Left ventricle myocardium superior (tissue), 1 donor: Measurements from ENCODE around the gene DNAJC30. TPM values are rescaled to one million over a fixed set of nuclear protein-coding genes. Genes with fewer than 3 reads are reported as not detected.
"Not testable (repeated sequence)": the region's sequence is repeated elsewhere in the genome, so short reads cannot be mapped to it uniquely, and the experiment has no call there.

Source experiments
- ATAC-seq: fragments of 200-7000 bp; cut with Tn5 transposase; one replicate; pipeline ENCODE4 v1.9.1; 2020; ENCODE audit warnings: mild to moderate bottlenecking, moderate library complexity
- DNase-seq: peaks from one replicate; pipeline ENCODE4 v3.0.0-alpha.2; 2020
- intact Hi-C: fragments of 100-400 bp; cut with micrococcal nuclease; formaldehyde crosslinking; loops from one replicate; pipeline ENCODE4 v1.11.0; 2022
- total RNA-seq: library from RNA; stranded (reverse); fragmentation: NEBNext Ultra II Directional; extraction: Animal tissue kit (Norgen Biotek cat#: 25700); gene quantifications from one replicate; pipeline ENCODE4 v1.2.1, GENCODE V29; 2021
- donor health status: DM: no; HTN: yes; CAD: no; lungs with severe emphysema.

Gene DNAJC30
- total RNA-seq, 1 donor from 2014 or later, result 13.2 TPM

- intact Hi-C loops, result loop anchor here (10.0 kb wide), 1 partner anchor 58 kb away; no protein-coding TSS in a partner anchor
- ATAC-seq (no peak), DNase-seq (no peak)
Measured at GRCh38 chr7:73663033-73663432, 20.2 kb downstream of the DNAJC30 start.

- intact Hi-C loops, result loop anchor here (10.0 kb wide), 1 partner anchor 56 kb away; no protein-coding TSS in a partner anchor
- not testable (repeated sequence) for ATAC-seq, DNase-seq
Measured at GRCh38 chr7:73660594-73660993, 22.7 kb downstream of the DNAJC30 start.

- ATAC-seq (no peak), DNase-seq (no peak)
- intact Hi-C loops, result loop anchor here (10.0 kb wide), 1 partner anchor 55 kb away; no protein-coding TSS in a partner anchor
Measured at GRCh38 chr7:73659983-73660382, 23.3 kb downstream of the DNAJC30 start.

- ATAC-seq, intact Hi-C loops, DNase-seq: not testable (repeated sequence)
Measured at GRCh38 chr7:73655309-73655708, 27.9 kb downstream of the DNAJC30 start.

- no peak for ATAC-seq
- intact Hi-C loops, result no loop called here
- no peak for DNase-seq
Measured at GRCh38 chr7:73652541-73652949, 30.7 kb downstream of the DNAJC30 start.

- intact Hi-C loops, result no loop called here
Measured at GRCh38 chr7:73650524-73650923, 32.7 kb downstream of the DNAJC30 start.

GRCh38 chr7:73649576-73649975 is 33.7 kb downstream of the DNAJC30 start:
- ATAC-seq (no peak), DNase-seq (no peak)
- intact Hi-C loops, result no loop called here

More at GRCh38 chr7:73650524-73650923, 32.7 kb downstream of the DNAJC30 start:
- DNase-seq (no peak), ATAC-seq (no peak)

- ATAC-seq (no peak), DNase-seq (no peak)
- intact Hi-C loops, result no loop called here
Measured at GRCh38 chr7:73648593-73649332, 34.5 kb downstream of the DNAJC30 start.

- intact Hi-C loops, result no loop called here
- ATAC-seq (peak; percentile 52), DNase-seq (peak; percentile 35)
Measured at GRCh38 chr7:73647725-73648592, 35.3 kb downstream of the DNAJC30 start.

GRCh38 chr7:73646785-73647724 is 36.2 kb downstream of the DNAJC30 start:
- no peak for DNase-seq
- intact Hi-C loops, result no loop called here
- no peak for ATAC-seq

GRCh38 chr7:73645643-73646174 is 37.5 kb downstream of the DNAJC30 start:
- DNase-seq (no peak), ATAC-seq (peak; percentile 18)
- intact Hi-C loops, result no loop called here

GRCh38 chr7:73644688-73645286 is 38.5 kb downstream of the DNAJC30 start:
- no peak for DNase-seq
- intact Hi-C loops, result no loop called here
- ATAC-seq, result no peak

- ATAC-seq, result no peak
- no peak for DNase-seq
- intact Hi-C loops, result no loop called here
Measured at GRCh38 chr7:73642834-73643233, 40.4 kb downstream of the DNAJC30 start.

- intact Hi-C loops, result no loop called here
- ATAC-seq, result no peak
- DNase-seq, result no peak
Measured at GRCh38 chr7:73638911-73639310, 44.3 kb downstream of the DNAJC30 start.

- ATAC-seq (no peak), DNase-seq (no peak)
- intact Hi-C loops, result no loop called here
Measured at GRCh38 chr7:73635428-73636200, 47.6 kb downstream of the DNAJC30 start.

GRCh38 chr7:73633844-73634243 is 49.4 kb downstream of the DNAJC30 start:
- intact Hi-C loops, result no loop called here
- DNase-seq (no peak), ATAC-seq (no peak)

- ATAC-seq, result no peak
- DNase-seq, result no peak
- intact Hi-C loops, result no loop called here
Measured at GRCh38 chr7:73633323-73633722, 49.9 kb downstream of the DNAJC30 start.

GRCh38 chr7:73631558-73631957 is 51.7 kb downstream of the DNAJC30 start:
- no peak for ATAC-seq
- no peak for DNase-seq
- intact Hi-C loops, result no loop called here
